IMR-90 (cell line): Measurements from ENCODE around the gene LYRM2. TPM values are rescaled to one million over a fixed set of nuclear protein-coding genes. Genes with fewer than 3 reads are reported as not detected.

Experiments used
- ATAC-seq: fragments of 200-7000 bp; cut with Tn5 transposase; 2 replicates; pipeline ENCODE4 v1.9.1; 2020; ENCODE audit warnings: low read depth, mild to moderate bottlenecking, moderate library complexity
- BruUV-seq: library from RNA; stranded (reverse); fragments of 400-500 nt; replicated peaks from 2 replicates; lab custom pipeline; 2021; lab: Mats Ljungman, UMichigan
- CTCF ChIA-PET: fragments of 300-600 bp; formaldehyde crosslinking; extraction: SDS; loops from one replicate; lab custom pipeline; 2021; ENCODE audit warnings: antibody characterized with exemption; lab: Yijun Ruan, JAX
- POLR2A ChIA-PET: fragments of 300-600 bp; sonication (Branson Sonifier 250); formaldehyde crosslinking; loops from one replicate; lab custom pipeline; 2022; ENCODE audit warnings: antibody characterized with exemption; ENCODE audit not compliant: unreplicated experiment; lab: Charles Lee
- DNase-seq: peaks from one replicate; pipeline ENCODE4 v3.0.0; 2013
- H2AFZ ChIP-seq: replicated peaks from 2 replicates; pipeline ENCODE3; 2013; ENCODE audit warnings: low read length, mild to moderate bottlenecking; ENCODE audit not compliant: poor library complexity
- H2AK5ac ChIP-seq: 2 replicates; pipeline ENCODE4 v1.6.1; 2013; ENCODE audit warnings: low read depth, low read length, inconsistent platforms
- H2AK9ac ChIP-seq: replicated peaks from 2 replicates; pipeline ENCODE3; 2013; ENCODE audit warnings: mild to moderate bottlenecking, low read depth, low read length, moderate library complexity; ENCODE audit not compliant: poor library complexity
- H2BK120ac ChIP-seq: 2 replicates; pipeline ENCODE4 v1.6.1; 2013; ENCODE audit warnings: low read depth, low read length, inconsistent platforms
- H2BK15ac ChIP-seq: 3 replicates; pipeline ENCODE4 v1.6.1; 2013; ENCODE audit warnings: low read depth, low read length, inconsistent platforms
- H2BK20ac ChIP-seq: 2 replicates; pipeline ENCODE4 v1.6.1; 2013; ENCODE audit warnings: low read depth, mild to moderate bottlenecking, inconsistent platforms, low read length, moderate library complexity
- H2BK5ac ChIP-seq: 2 replicates; pipeline ENCODE4 v1.6.1; 2013; ENCODE audit warnings: mild to moderate bottlenecking, low read depth, low read length, inconsistent platforms; ENCODE audit not compliant: poor library complexity, severe bottlenecking
- H3K14ac ChIP-seq: replicated peaks from 2 replicates; pipeline ENCODE4 v1.6.1; 2013; ENCODE audit warnings: low read depth, low read length, inconsistent platforms
- H3K18ac ChIP-seq: 2 replicates; pipeline ENCODE4 v1.6.1; 2013; ENCODE audit warnings: low read depth, low read length, control low read depth
- H3K23ac ChIP-seq: 2 replicates; pipeline ENCODE4 v1.6.1; 2013; ENCODE audit warnings: low read depth, low read length, inconsistent platforms
- H3K27ac ChIP-seq: 2 replicates; pipeline ENCODE4 v1.5.1; 2013; ENCODE audit warnings: mild to moderate bottlenecking, control low read depth, low read length; ENCODE audit not compliant: insufficient read depth
- H3K27me3 ChIP-seq: 2 replicates; pipeline ENCODE4 v1.6.1; 2013; ENCODE audit warnings: low read length; ENCODE audit not compliant: control insufficient read depth, insufficient read depth
- H3K36me3 ChIP-seq: 2 replicates; pipeline ENCODE4 v1.6.1; 2013; ENCODE audit warnings: low read length, mixed read lengths; ENCODE audit not compliant: control insufficient read depth, insufficient read depth
- H3K4ac ChIP-seq: 2 replicates; pipeline ENCODE4 v1.6.1; 2013; ENCODE audit warnings: low read depth, low read length, inconsistent platforms
- H3K4me1 ChIP-seq: 2 replicates; pipeline ENCODE4 v1.6.1; 2013; ENCODE audit warnings: low read length, mixed read lengths; ENCODE audit not compliant: control insufficient read depth, insufficient read depth
- H3K4me2 ChIP-seq: 2 replicates; pipeline ENCODE4 v1.6.1; 2013; ENCODE audit warnings: low read depth, mild to moderate bottlenecking, control low read depth, low read length, moderate library complexity
- H3K4me3 ChIP-seq: 2 replicates; pipeline ENCODE4 v1.5.1; 2013; ENCODE audit warnings: low read depth, mild to moderate bottlenecking, control low read depth, low read length, moderate library complexity; ENCODE audit not compliant: insufficient read depth
- H3K56ac ChIP-seq: 2 replicates; pipeline ENCODE4 v1.6.1; 2013; ENCODE audit warnings: low read length, inconsistent platforms; ENCODE audit not compliant: insufficient read depth; ENCODE audit errors: extremely low read depth
- H3K79me1 ChIP-seq, 2 experiments: 2 replicates each; pipeline ENCODE4 v1.6.1; 2013; ENCODE audit warnings: low read length in 2 of 2, inconsistent platforms in 1 of 2, low read depth in 1 of 2
- H3K9ac ChIP-seq: 2 replicates; pipeline ENCODE4 v1.6.1; 2013; ENCODE audit warnings: low read depth, low read length, control low read depth
- H3K9me1 ChIP-seq: 2 replicates; pipeline ENCODE4 v1.6.1; 2013; ENCODE audit warnings: low read length, inconsistent platforms; ENCODE audit not compliant: insufficient read depth
- H3K9me3 ChIP-seq: 2 replicates; pipeline ENCODE4 v1.6.1; 2013; ENCODE audit warnings: low read length; ENCODE audit not compliant: control insufficient read depth, insufficient read depth
- H4K20me1 ChIP-seq: 2 replicates; pipeline ENCODE4 v1.6.1; 2013; ENCODE audit warnings: low read length, inconsistent platforms; ENCODE audit not compliant: insufficient read depth
- H4K5ac ChIP-seq: 2 replicates; pipeline ENCODE4 v1.6.1; 2013; ENCODE audit warnings: mild to moderate bottlenecking, low read depth, low read length, control low read depth
- H4K8ac ChIP-seq, 2 experiments: 2 replicates each; pipeline ENCODE4 v1.6.1; 2013; ENCODE audit warnings: low read depth in 2 of 2, low read length in 2 of 2, control low read depth in 1 of 2, inconsistent platforms in 1 of 2
- H4K91ac ChIP-seq: 2 replicates; pipeline ENCODE4 v1.6.1; 2013; ENCODE audit warnings: low read depth, low read length, inconsistent platforms; ENCODE audit not compliant: insufficient read depth
- BHLHE40 ChIP-seq: fragments of 150-350 bp; IDR thresholded peaks from 2 replicates; pipeline ENCODE4 v1.6.1; 2016; ENCODE audit warnings: mild to moderate bottlenecking, low read depth, low read length
- CHD1 ChIP-seq: IDR thresholded peaks from 2 replicates; pipeline ENCODE4 v1.6.1; 2012; ENCODE audit warnings: low read depth, low read length, improper control_type of control experiment
- ELK1 ChIP-seq: fragments of 150-350 bp; IDR thresholded peaks from 2 replicates; pipeline ENCODE4 v1.6.1; 2016; ENCODE audit warnings: low read depth, mild to moderate bottlenecking, low read length, moderate library complexity, borderline replicate concordance
- FOS ChIP-seq: fragments of 150-350 bp; IDR thresholded peaks from 2 replicates; pipeline ENCODE4 v1.6.1; 2016; ENCODE audit warnings: low read depth, low read length
- MAZ ChIP-seq: IDR thresholded peaks from 2 replicates; pipeline ENCODE4 v1.6.1; 2012; ENCODE audit warnings: low read depth, mild to moderate bottlenecking, low read length, improper control_type of control experiment, moderate library complexity, borderline replicate concordance
- MXI1 ChIP-seq: IDR thresholded peaks from 2 replicates; pipeline ENCODE4 v1.6.1; 2012; ENCODE audit warnings: low read depth, mild to moderate bottlenecking, low read length, moderate library complexity, borderline replicate concordance
- POLR2A ChIP-seq: IDR thresholded peaks from 2 replicates; pipeline ENCODE4 v1.6.1; 2012; ENCODE audit warnings: mild to moderate bottlenecking, low read depth, low read length
- RAD21 ChIP-seq: IDR thresholded peaks from 2 replicates; pipeline ENCODE4 v1.6.1; 2012; ENCODE audit warnings: low read length, improper control_type of control experiment
- RCOR1 ChIP-seq: IDR thresholded peaks from 2 replicates; pipeline ENCODE4 v1.6.1; 2012; ENCODE audit warnings: mild to moderate bottlenecking, low read length, improper control_type of control experiment; ENCODE audit not compliant: insufficient replicate concordance
- RFX5 ChIP-seq: IDR thresholded peaks from 2 replicates; pipeline ENCODE4 v1.8.0; 2012; ENCODE audit warnings: low read depth, mild to moderate bottlenecking, low read length, moderate library complexity
- SMC3 ChIP-seq: fragments of 150-350 bp; IDR thresholded peaks from 2 replicates; pipeline ENCODE4 v1.6.1; 2016; ENCODE audit warnings: low read depth, mild to moderate bottlenecking, antibody characterized with exemption, low read length, moderate library complexity
- USF2 ChIP-seq: fragments of 150-350 bp; IDR thresholded peaks from 2 replicates; pipeline ENCODE4 v1.6.1; 2017; ENCODE audit warnings: mild to moderate bottlenecking, antibody characterized with exemption, low read length, low read depth
- WGBS, 2 experiments: methylation state at CpG; one replicate each; pipeline versions ENCODE4 v1.1.5 to v1.1.7; 2013; ENCODE audit warnings: missing lambda C conversion rate in 2 of 2; ENCODE audit not compliant: insufficient read length in 1 of 2; ENCODE audit errors: extremely low coverage in 2 of 2; 5-methylcytosine and 5-hydroxymethylcytosine counted together
- dilution Hi-C: fragments of 300-500 bp; cut with HindIII; formaldehyde crosslinking; loops from one replicate; pipeline ENCODE4 v1.14.3; 2018; ENCODE audit warnings: low sequenced_read_pairs; ENCODE audit not compliant: unreplicated experiment
- in situ Hi-C: fragments of 300-500 bp; cut with MboI; formaldehyde crosslinking; loops from 3 replicates; pipeline ENCODE4 v1.14.3; 2019; ENCODE audit warnings: low sequenced_read_pairs, inconsistent platforms, mixed read lengths
- intact Hi-C: fragments of 100-400 bp; cut with micrococcal nuclease; formaldehyde crosslinking; loops from 2 replicates; pipeline ENCODE4 v1.10.0; 2022
- polyA plus RNA-seq, 3 experiments: library from polyadenylated mRNA; depleted of rRNA; stranded (reverse); fragments of >200 nt; gene quantifications; 2 replicates each; pipeline ENCODE4 v1.2.3, GENCODE V29; 2012; ENCODE audit warnings: low replicate concordance in 1 of 3
- total RNA-seq: library from RNA; depleted of rRNA; stranded (reverse); fragments of >200 nt; gene quantifications from 2 replicates; pipeline ENCODE4 v1.2.3, GENCODE V29; 2012

The LYRM2 gene
- total and polyA plus RNA-seq, 2 of the 4 experiments (the other 2 are of a cell fraction) = 14.0 to 24.0 TPM

GRCh38 chr6:89562093-89562973, 76.2 kb downstream of the LYRM2 start:
- no peaks in the 10 kb centered on the region for H3K79me1 ChIP-seq
- no peak overlapping the region for H2BK15ac ChIP-seq
- no peak overlapping the region for H3K9ac ChIP-seq
- no peak overlapping the region for H3K27ac ChIP-seq
- H3K4me1 ChIP-seq = no peaks in the 10 kb centered on the region
- ChIA-PET CTCF (no interaction called here), POLR2A (no interaction called here)
- H3K9me1 ChIP-seq = no peaks in the 10 kb centered on the region
- H3K23ac ChIP-seq = no peak overlapping the region
- no peak overlapping the region for H3K14ac ChIP-seq
- no peak overlapping the region for H3K4ac ChIP-seq
- no peak overlapping the region for H2AK9ac ChIP-seq
- H4K5ac ChIP-seq = no peak overlapping the region
- ATAC-seq (no peak), DNase-seq (no peak)
- no peak overlapping the region for H2BK5ac ChIP-seq
- H3K18ac ChIP-seq = no peak overlapping the region
- H2BK20ac ChIP-seq = no peak overlapping the region
- H3K56ac ChIP-seq = no peak overlapping the region
- no peaks in the 10 kb centered on the region for H3K36me3 ChIP-seq
- no peak overlapping the region for H3K4me2 ChIP-seq
- no peak overlapping the region for H2BK120ac ChIP-seq
- H3K9me3 ChIP-seq = no peaks in the 10 kb centered on the region
- BruUV-seq = no TSS peak
- intact Hi-C loops (no loop called here), dilution Hi-C loops (no loop called here), in situ Hi-C loops (no loop called here)
- H3K27me3 ChIP-seq = peaks cover 9% of the 10 kb centered on the region
- no peak overlapping the region for H2AK5ac ChIP-seq
- no peak overlapping the region for H3K4me3 ChIP-seq
- H4K20me1 ChIP-seq = no peaks in the 10 kb centered on the region
- no peak overlapping the region for H4K8ac ChIP-seq
- H2AFZ ChIP-seq = no peak overlapping the region
- 33% methylated on average over 9 of the region's 21 CpGs; no CpG with 5 or more reads in 1 of the 2 experiments for WGBS, 2 experiments
- H4K91ac ChIP-seq = no peak overlapping the region
- no peak for TF ChIP-seq MAZ
- no peak for TF ChIP-seq ELK1
- no peak for TF ChIP-seq CHD1
- no peak for TF ChIP-seq RCOR1
- TF ChIP-seq FOS = no peak
- TF ChIP-seq RFX5 = no peak
- TF ChIP-seq USF2 = no peak
- no peak for TF ChIP-seq RAD21
- no peak for TF ChIP-seq MXI1
- TF ChIP-seq BHLHE40 = no peak
- no peak for TF ChIP-seq SMC3
- TF ChIP-seq POLR2A = no peak
